Measurements from ENCODE around the gene SURF2.
"Not testable (repeated sequence)": the region's sequence is repeated elsewhere in the genome, so short reads cannot be mapped to it uniquely, and the experiment has no call there.

The SURF2 gene

GRCh38 chr9:133359399-133360175, 3.2 kb downstream of the SURF2 start:
- no peak for DNase-seq

GRCh38 chr9:133360400-133361393, 4.3 kb downstream of the SURF2 start:
- no peak for DNase-seq

- no peak for DNase-seq
These were observed 5.2 kb downstream of the SURF2 start for GRCh38 chr9:133361507-133362092.

- DNase-seq: no peak
These were observed 6.2 kb downstream of the SURF2 start for GRCh38 chr9:133362359-133363044.

- DNase-seq: no peak
These were observed 10.1 kb downstream of the SURF2 start for GRCh38 chr9:133366435-133366834.

GRCh38 chr9:133367221-133367620, 10.9 kb downstream of the SURF2 start:
- no peak for DNase-seq

GRCh38 chr9:133367778-133368177, 11.4 kb downstream of the SURF2 start:
- no peak for DNase-seq

- DNase-seq: no peak
These were observed 12.0 kb downstream of the SURF2 start for GRCh38 chr9:133368249-133368881.

GRCh38 chr9:133369422-133369821, 13.1 kb downstream of the SURF2 start:
- DNase-seq: no peak

GRCh38 chr9:133369933-133370332, 13.6 kb downstream of the SURF2 start:
- DNase-seq: no peak

- DNase-seq: no peak
These were observed 14.3 kb downstream of the SURF2 start for GRCh38 chr9:133370685-133371084.

- DNase-seq: peak in 1 of 2 donors; percentile 8
These were observed 14.9 kb downstream of the SURF2 start for GRCh38 chr9:133371261-133371711.

- DNase-seq: no peak
These were observed 15.8 kb downstream of the SURF2 start for GRCh38 chr9:133372144-133372543.

- DNase-seq: peak; percentile 33 to 54
These were observed 18.3 kb downstream of the SURF2 start for GRCh38 chr9:133374612-133375115.

- DNase-seq: peak; percentile 16 to 29
These were observed 18.9 kb downstream of the SURF2 start for GRCh38 chr9:133375116-133375723.

GRCh38 chr9:133375724-133376654, 19.6 kb downstream of the SURF2 start, which contains the start of the genes STKLD1 and SURF4:
STKLD1 (plus strand) TSS chr9:133376366; CDS start chr9:133376474, 108 bp downstream.
SURF4 (minus strand) TSS chr9:133376060; CDS start chr9:133375969, 91 bp downstream.
- DNase-seq: peak; percentile 92 to 97

- not testable (repeated sequence) for DNase-seq
These were observed 20.9 kb downstream of the SURF2 start for GRCh38 chr9:133377280-133377679.

- DNase-seq: no peak
These were observed 21.4 kb downstream of the SURF2 start for GRCh38 chr9:133377721-133378216.

GRCh38 chr9:133378408-133378962, 22.1 kb downstream of the SURF2 start:
- DNase-seq: no peak

Measured in inflammatory macrophage treated with lipopolysaccharide for 1 hour (primary cell).